Stimulated activated CD4-positive, alpha-beta T cell treated with anti-CD3 and anti-CD28 coated beads, Interleukin-4, amount 100 ng/mL, for 1 hour (primary cell): ENCODE results near the gene RHBDD1.

Experiments used
- DNase-seq: peaks from one replicate; pipeline ENCODE4 v3.0.0-alpha.2; 2020

RHBDD1 gene, protein sequence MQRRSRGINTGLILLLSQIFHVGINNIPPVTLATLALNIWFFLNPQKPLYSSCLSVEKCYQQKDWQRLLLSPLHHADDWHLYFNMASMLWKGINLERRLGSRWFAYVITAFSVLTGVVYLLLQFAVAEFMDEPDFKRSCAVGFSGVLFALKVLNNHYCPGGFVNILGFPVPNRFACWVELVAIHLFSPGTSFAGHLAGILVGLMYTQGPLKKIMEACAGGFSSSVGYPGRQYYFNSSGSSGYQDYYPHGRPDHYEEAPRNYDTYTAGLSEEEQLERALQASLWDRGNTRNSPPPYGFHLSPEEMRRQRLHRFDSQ

DNA sequence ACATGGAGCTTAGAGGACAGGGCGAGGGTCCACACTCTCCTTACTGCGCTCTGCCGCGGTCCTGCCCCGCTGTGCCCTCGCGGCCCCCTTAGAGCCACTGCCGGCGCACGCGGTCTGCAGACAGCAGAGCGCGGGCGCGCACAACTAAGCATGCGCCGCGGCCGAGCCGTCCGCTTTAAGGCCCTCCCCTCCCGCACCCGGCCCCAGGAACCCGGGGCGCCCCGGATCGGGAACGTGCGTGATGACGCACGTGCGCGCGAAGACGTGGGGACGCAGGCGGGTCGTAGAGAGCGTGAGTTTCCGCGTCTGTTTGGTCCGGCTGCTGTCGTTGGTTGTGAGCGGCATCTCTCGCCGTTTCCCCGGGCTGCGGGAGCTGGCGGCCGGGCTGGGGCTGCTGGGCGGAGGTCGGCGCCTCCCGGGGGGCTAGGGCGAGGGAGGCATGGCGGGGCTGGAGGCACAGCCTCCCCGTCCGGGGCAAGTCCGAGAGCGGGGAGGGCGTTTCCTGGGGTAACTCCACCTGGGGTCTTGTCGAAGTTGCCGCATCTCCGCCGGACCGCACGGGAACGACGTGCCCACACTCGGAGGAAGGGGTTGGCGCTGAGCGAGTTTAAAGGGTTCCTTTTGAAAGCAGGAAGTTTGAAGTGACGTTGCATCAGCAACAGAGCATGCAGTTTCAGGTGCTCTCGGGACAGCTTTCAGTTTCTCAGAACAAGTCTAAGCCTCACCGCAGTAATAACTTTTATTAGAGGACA lies at the start of gene RHBDD1:
TSS of gene RHBDD1 (plus strand) at position 259 of the 752 bp plus-strand sequence. CDS start 28,640 bp downstream, outside the sequence.
- DNase-seq: peak; percentile 94

DNA sequence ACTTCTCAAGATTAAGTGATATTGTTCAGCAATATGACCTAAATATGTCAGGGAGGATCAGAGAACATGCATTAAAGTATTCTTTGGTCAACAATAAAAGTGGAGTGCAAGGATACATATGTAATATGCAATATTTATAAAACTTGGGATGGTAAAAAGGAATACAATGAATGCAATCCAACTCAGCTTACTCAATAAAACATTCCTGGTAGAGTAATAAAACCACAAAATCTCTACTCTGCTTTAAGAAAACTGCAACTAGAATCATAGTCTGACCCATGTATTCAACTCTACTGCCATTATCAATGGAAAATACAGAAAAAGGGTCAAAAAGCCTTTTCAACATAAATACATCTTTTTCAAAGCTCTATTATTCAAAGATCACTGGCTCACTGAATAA lies 47.8 kb upstream of the RHBDD1 start:
- no peak for DNase-seq

DNA sequence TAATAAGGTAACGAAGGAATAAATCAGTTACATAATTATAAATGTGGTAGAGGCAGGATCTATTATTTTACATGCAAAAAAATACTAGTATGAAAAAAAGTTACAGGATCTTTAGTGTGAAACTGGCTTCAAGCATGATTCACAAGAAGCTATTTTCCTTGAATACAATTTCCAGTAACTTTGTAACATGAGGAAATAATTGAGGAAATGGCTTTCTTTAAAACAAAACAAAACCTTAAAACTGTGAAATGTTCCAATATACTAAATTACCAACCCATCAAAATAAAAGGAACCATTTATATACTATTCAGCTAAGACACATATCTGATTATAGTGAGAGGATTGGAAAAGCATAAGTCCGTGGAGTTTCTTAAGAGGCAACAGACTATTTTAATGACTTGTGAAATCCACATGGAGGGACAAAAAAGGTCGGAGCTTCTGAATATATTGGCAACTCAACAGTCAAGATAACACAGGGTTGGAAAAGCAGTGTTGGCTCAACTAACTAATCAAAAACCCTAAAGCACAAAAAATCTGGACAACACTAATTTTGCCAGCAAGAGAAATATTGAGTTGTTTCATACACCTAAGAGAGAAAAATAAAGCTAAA lies 46.9 kb upstream of the RHBDD1 start:
- DNase-seq: no peak

DNA sequence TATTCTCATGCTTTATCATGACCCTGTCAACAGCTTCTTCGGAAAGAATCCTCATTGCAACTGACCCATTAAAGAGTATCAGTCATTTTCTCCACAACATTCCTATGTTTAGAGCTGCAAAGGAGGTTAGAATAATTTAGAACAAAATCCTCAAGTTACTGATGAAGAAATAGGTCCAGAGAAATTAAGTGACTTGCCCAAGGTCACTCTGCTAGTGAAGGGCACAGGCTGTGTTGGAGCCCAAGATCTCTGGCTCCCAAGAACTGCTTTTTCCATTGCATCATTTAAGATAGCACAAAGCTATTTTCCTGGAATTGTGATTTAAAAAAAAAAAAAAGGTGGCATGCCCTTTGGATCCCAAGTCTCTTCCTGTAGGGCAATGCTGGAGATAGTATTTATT lies 45.8 kb upstream of the RHBDD1 start:
- DNase-seq: no peak

DNA sequence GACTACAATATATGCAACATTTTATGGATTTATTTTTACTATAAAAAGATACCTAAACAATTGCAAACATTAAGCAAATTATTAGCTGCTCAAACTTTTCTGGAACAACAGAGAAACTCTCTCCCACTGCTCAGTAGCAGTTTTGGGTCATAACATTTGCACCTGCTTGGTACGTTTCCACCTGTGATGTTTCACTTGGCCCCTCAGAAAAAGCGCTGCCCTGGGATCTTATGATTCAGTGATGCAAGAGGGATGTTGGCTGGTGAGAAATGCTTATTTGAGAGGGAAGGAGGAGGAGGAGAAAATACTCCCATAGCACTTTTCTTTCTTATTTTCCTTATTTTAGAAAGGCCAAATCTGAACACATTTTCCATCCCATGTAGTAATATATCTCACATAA lies 45.4 kb upstream of the RHBDD1 start:
- no peak for DNase-seq

DNA sequence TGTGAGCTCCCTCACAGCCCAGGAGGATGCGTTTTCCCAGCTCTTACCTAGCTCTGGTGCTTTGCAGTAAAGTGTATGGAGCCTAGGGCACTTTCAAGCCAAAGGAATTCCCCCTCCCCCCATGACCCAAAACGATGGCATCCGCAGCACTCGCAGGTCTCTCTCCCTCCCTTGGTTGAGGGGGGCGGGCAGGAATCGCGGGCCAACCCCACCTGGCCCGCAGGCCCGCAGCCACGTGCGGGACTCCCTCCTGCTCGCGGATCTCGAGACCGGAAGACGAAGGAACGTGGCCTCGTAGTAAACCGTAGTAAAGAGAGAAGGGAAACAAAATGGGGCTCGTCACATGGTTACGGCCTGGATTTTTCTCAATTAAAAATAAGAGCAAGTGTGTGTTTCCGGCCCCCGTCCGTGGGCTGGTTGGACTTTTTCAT lies 44.8 kb upstream of the RHBDD1 start:
- DNase-seq: no peak

DNA sequence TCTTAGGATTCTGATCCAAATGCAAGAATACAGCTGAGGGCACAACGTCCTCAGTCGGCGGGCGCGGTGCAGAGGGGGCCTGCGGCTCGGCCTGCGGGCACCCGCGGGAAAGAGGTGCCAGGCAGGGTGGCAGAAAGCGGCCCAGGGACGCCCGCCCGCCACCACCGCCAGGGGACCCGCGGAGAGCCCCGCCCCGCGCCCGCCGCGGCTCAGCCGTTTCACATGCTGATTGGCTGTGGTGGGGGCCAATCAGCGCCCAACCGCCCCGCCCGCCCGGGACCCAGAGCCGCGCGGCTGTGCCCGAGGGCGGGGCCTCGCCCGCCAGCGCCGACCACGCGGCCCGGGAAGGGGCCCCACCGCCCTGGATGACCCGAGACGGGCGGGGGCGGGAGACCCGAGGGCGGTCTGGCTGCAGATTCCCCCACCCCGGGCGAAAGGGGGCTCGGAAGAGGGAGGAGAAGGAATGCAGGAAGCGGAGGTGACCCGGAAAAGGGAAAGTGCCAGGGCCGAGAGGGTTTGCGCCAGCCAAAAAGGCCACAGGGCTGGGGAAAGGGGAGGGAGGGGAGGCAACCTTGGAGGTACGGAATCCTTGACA lies 44.3 kb upstream of the RHBDD1 start:
- DNase-seq: peak; percentile 95

DNA sequence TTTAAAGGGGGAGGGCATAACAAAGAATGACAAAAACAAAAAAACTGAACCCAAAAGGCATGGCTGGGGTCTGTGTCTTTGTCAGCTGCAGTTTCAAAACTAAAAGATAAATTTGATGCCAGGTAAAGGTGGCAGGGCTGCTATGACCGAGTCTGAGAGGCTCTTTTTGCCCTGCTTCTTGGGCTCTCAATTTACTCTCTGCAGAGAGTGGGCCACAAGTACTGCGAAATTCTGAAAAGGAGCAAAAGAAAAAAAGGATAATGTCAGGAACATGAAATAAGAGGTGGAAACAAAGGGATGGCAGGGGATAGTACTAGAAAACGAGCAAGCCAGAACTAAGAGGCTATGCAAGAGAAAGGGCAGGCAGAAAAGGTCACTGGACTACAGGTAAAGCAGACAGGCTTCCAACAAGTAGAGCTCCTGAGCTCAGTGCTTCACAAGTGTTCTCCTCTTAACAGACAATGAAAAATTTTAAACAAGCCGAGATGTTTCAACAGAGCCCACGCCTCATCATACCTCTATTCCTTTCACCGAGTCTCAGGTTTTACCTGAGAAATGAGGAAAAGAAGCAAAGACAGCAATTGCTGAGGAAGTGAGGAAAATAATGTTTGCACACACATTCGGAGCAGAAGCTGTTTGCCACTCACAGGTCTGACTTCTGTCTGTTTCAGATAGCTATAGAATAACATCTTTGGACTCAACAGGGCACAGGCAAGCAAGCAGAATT lies 43.5 kb upstream of the RHBDD1 start:
- no peak for DNase-seq

DNA sequence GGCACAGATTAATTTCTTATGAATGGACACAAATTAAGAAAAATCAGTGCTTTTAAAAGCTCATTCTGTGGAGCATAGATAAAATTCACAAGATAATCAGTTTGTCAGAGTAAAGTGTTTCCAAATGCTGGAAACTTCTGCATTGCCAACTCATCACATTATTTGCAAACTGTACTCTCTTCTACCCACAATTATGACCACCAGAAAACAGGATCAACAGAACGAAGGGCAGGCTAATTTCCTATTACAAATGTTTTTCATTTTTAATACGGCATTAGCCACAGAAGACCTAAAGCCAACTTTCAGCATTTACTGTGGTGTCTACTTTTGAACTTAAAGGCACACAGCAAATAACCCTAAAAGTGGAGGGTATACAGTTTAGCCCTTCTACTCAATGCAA lies 42.2 kb upstream of the RHBDD1 start:
- DNase-seq: no peak

DNA sequence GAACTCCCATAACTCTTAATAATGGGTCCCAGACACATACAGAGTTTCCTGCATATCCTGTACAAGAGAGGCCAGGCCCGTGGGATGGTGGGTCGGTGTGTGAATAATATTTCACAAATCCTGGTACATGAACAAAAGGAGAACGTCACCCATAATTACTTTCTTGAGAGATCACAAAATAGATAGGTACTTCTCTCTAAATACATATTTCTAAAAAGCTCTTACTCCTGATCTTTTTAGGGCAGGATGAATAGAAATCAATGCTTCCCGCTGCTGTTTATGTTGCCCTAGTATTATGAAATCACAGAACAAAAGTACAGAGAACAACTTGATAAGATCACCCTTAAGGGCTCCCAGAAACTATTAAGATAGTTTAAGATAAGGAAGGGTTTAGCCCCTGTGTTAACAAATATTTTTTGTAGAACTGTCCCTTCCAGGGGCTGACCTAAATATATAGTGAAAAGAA lies 41.6 kb upstream of the RHBDD1 start:
- no peak for DNase-seq

DNA sequence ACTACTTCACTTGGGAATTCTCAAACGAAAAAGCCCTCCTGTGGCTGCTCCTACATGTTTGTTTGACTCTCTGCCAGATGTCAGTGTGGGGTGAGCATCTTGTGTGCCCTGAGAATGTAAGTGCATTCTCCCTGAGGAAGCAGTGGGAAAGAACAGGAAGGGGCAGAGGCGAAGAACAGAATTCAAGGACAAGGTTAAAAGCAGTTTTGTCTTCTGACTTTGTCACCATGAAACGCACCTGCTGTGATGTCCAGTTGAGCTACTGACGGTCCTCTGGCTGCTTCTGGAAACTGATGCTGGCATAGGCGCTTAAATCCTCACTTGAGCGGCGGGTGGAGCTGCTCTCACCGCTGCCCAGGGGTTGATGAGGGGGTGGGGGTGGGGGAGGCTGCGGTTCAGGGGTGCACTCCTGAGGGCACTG lies 41.1 kb upstream of the RHBDD1 start:
- DNase-seq: no peak

DNA sequence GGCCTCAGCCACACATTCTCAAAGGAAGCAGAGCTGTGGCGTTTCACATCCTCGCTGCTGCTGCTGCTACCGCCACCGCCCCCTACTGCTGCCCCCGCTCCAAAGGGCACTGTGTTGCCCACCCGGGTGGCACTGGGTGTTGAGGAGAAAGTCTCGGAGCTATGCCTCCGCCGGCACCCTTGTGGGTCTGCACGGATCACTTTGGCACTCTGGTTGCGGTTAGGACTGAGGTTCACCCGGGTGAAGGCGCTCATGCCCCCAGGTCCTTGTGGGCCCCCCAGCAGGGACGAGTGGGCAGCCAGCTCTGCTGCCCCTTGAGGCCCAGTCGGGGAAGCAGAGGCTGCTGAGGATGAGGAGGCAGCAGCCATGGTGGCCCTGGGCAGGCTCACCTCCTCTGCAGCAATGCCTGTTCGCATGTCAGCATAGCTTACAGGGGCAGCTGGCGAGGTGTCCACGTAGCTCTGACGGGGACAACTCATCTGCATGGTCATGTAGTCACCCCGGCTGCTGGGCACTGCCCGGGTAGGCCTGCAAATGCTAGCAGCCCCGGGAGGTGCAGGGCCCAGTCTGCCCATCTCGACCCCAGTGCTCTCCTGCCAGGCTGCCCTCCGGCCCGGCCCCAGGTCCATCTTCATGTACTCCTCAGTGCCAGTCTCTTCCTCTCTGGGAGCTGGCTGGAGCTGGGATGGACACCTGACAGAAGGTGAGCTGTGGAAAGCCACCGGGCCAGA lies 40.4 kb upstream of the RHBDD1 start:
- DNase-seq: no peak

DNA sequence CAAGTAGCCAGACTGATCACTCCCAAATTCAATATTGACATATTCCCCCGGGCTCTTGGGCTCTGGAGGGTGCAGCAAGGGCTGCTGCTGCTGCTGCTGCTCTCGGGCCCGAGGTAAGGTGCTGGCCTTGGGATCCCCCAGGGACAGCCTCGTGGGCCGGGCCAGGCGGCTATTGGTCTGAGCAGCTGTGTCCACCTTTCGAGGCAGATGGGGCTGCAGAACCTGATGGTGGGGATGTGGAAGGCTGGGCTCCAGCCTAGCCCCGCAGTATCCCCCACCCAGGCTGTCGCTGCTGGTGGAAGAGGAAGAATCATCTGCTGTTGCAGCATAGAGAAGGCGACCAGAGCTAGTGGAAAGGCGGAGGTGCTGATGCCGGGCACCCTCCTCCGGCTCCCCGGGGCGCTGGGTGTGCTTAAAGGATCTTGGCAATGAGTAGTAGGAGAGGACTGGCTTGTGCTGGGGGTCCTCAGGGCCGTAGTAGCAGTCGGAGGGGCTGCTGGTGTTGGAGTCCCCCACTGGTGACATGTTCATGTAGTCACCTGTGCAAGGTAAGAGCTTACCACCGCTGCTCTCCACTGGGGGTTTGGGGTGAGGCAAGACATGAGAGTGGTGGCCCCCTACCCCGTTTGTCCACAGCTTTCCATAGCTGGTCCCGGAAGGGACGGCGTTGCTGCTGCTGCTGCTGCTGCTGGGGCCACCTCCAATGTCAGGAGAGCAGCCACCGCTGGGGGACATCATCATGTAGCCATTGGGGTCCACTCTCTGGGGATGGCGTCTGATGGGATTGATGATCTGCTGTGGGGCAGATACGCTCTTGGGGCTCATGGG lies 39.6 kb upstream of the RHBDD1 start:
- DNase-seq: no peak

DNA sequence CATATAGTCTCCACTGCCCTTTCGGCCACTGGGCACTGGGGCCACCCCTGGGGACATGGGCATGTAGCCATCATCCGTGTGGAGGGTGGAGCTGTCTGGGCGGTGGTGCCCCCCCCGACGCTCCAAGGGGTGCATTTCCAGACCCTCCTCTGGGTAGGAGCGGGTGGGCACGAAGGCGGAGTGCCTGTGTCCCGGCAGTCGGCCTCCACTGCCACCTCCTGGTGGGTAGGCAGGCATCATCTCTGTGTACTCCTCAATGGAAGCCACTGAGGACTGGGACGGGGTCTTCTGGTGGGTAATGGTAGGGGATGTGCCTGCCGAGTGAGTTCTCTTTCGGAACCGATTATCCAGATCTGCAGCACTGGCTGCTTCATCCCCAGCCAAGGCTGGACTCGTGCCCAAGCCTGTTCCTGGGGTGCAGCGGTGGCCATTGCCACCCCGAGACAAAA lies 39.0 kb upstream of the RHBDD1 start:
- peak; percentile 16 for DNase-seq

DNA sequence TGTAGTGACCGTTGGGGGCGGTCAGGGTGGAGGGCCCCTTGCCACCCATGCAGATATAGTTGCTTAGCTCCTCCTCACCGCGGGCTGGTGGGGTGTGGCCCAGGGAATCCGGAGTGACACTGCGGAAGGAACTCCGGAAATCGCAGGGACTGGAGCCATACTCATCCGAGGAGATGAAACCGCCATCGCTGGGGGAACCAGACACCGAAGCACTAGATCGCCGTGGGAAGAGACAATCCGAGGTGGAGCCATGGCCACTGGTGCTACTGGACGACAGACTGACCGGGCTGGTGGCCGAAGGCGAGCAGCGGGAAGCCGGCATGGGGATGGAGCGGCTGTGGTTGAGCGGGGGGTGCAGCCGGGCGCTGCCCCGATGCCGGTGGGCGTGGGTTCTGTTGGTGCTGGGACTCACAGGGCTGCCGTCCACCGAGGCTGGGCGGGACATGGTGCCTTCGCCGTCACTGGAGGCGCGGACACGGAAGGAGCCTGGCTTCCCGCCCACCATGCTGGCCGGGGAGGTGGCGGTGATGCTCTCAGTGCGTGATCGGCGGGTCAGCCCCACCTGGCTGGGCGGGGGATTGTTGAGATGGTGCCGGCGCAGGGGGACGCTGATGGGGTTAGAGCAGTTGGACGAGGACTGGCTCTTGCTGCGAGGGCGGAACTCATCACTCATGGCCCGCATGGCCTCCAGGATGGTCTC lies 38.4 kb upstream of the RHBDD1 start:
- no peak for DNase-seq

DNA sequence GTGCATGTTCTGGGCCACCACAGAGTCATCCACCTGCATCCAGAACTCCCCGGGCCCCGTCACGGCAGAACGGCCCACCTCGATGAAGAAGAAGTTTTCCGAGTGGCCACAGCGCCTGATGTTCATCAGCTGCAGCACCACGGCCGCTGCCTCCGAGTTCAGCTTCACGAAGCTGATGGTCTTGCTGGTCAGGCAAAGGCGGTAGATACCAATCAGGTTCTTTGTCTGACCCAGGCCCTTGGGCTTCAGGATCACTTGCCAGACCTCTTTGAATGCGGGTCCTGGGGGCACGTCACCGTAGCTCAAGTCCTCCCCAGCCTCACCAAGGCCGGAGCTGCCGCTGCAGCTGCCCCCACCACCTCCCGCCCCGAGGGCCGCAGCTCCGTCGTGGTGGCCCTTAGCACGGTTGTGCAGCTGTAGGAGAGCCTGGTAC lies 37.8 kb upstream of the RHBDD1 start:
- DNase-seq: no peak

DNA sequence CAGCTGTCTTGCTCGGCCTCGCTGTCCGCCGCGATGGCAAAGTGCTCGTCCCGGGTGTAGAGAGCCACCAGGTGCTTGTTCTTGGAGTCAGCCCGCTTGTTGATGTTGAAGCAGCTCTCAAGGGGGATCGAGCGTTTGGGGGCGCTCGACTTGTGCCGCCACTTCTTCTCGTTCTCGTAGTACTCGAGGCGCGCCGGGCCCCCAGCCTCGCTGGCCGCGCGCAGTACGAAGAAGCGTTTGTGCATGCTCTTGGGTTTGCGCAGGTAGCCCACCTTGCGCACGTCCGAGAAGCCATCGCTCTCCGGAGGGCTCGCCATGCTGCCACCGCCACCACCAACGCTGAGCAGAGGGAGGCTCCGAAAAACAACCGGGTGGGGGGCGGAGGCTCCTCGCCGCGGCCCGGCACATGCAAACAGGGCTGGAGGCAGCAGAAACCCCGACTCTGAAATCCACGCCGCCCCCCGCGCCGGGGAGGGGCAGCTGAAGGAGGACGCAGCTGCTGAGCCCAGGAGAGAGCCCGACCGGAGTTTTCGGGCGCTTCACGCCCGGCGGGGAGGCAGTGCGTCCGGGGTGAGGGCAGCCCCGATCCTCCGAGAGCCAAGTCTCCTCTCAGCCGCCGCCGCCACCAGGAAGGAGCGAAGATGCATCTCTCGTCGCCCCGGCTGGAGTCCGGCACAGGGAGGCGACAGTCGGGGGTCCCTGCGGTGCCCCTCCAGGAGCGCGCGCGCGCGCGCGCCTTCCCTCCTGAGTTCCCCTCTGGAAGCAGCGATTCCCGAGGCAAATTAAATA lies 37.2 kb upstream of the RHBDD1 start:
- peak; percentile 55 for DNase-seq

DNA sequence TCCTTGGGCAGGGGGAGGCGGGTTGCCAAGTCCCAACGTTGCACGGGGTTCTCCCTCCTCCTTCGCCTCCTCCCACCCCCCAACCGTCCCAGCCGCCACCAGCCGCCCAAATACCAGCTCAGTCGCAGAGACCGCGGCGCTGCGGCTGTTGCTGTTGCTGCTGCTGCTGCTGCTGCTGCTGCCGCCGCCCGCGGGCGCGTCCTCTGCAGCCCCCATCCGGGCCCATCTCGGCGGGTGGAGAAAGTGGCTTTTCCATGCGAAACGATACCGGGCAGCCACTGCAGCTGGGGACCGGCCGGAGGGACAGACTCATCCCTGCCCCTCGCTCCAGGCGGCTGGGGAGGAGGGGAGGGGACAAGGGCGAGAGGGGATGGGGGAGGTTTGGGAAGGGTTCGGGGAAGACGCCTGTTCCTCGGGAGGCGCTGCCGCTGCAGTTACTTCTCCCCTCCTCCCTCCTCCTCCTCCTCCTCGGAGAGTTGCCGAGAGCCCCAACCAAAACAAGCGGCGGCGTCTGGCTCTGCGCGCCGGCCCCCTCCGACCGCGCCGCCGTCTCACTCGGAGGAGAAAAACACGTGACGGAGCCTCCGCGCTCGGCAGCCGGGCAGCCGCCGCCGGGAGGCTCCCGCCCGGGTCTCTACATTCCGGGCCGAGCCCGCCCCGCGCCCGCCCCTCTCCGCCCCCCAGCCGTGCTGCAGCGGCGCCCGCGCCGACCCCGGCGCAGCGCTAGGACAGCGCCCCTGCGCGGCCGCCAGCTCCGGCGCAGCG lies 36.5 kb upstream of the RHBDD1 start, which contains the start of gene IRS1:
TSS of gene IRS1 (minus strand) at position 610 of the 765 bp plus-strand sequence. CDS start 1,082 bp downstream, outside the sequence.
- DNase-seq: peak; percentile 65
